ENCODE results near the gene SLC22A12. TPM values are rescaled to one million over a fixed set of nuclear protein-coding genes. Genes with fewer than 3 reads are reported as not detected.
A peak's percentile ranks its signal among the peaks of the same experiment; 100 is the strongest.

Gene SLC22A12
- total and polyA plus RNA-seq, 2 of the 8 experiments (the other 6 are each of a cell fraction or from before 2014, with no cell fraction given), result not detected

DNA sequence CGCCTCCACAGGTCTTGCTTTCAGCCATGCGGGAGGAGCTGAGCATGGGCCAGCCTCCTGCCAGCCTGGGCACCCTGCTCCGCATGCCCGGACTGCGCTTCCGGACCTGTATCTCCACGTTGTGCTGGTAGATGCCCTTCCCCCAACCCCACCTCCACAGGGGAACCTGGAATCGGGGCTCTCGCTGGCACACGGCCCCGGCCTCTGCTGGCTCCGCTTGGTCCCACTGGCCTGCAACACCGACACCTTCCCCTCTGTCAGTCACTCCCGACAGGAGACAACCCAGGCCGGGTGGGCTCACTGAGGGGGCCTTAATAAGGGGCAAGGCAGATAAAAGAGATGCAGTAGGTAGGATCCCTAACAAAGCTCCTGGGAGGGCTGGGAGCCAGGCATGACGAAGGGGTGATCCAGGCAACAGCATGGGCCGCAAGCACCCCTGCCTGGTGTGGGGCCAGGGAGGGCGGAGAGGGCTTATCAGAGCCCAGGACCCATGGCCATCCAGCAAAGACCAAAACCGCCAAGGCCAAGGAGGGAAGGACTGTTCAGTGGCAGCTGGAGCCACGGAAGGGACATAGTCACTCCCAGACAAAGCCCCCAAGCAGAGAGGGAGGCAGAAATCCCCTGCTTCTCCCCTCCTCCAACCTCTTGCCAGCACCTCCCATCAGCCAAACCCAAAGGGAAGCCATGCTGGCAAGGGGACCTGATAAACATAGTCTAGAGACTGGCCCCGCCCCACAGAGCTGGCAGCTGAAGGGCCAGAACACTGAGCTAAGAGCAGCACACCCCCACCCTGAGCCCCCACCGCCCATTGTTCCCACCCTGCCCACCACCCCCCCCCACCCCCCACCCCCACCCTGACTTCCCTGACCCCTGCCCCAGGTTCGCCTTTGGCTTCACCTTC is 8.0 kb downstream of the SLC22A12 start:
- no peak overlapping the region for H4K5ac ChIP-seq (ENCODE audit: insufficient read length, low read depth, low read length)

More for the DNA sequence above, 8.0 kb downstream of the SLC22A12 start:
- H4K91ac ChIP-seq (replicated peaks; ENCODE audit: insufficient read length, low read length), result no peak overlapping the region
- H2BK20ac ChIP-seq (ENCODE audit: low read length), result no peak overlapping the region
- H3K36me3 ChIP-seq (ENCODE audit: control insufficient read depth in 2 of 4, insufficient read depth in 4 of 4, low read length in 3 of 4), result no peaks in the 10 kb centered on the region
- peaks cover 0 to under 1% (median under 1%) of the 10 kb centered on the region in 4 experiments; a peak in 2 of 7 replicates for H3K27me3 ChIP-seq (replicated peaks in 1 of 4; ENCODE audit: control insufficient read depth in 3 of 4, extremely low read depth in 1 of 4, insufficient read depth in 3 of 4, low read length in 3 of 4)
- no peak overlapping the region for H2AFZ ChIP-seq (ENCODE audit: low read length)
- H3K23me2 ChIP-seq (ENCODE audit: low read depth, low read length), result peaks cover 21% of the 10 kb centered on the region; the same call in 1 of the 2 replicates
- no peak overlapping the region for H2BK120ac ChIP-seq (replicated peaks; ENCODE audit: low read depth, low read length)
- no peaks in the 10 kb centered on the region for H3K4me1 ChIP-seq (replicated peaks in 1 of 4; ENCODE audit: control insufficient read depth in 3 of 4, insufficient read depth in 4 of 4, low read length in 3 of 4)
- H2BK5ac ChIP-seq (ENCODE audit: low read depth, low read length), result no peak overlapping the region
- no peak overlapping the region for H3K56ac ChIP-seq (replicated peaks; ENCODE audit: insufficient read length, low read depth, low read length)
- DNase-seq (ENCODE audit: low read depth in 1 of 2, low spot score in 2 of 2) (no peak), FAIRE-seq (no peak)
- H4K20me1 ChIP-seq (replicated peaks in 1 of 2; ENCODE audit: control insufficient read depth in 1 of 2, insufficient read depth in 2 of 2, low read length in 2 of 2), result peaks cover 0 to 11% of the 10 kb centered on the region in 2 experiments
- ChIA-PET POLR2A (ENCODE audit: partially characterized antibody) (no interaction called here), CTCF (ENCODE audit: partially characterized antibody) (no interaction called here)
- H3K9me3 ChIP-seq (ENCODE audit: insufficient read depth in 2 of 2, low read depth in 1 of 2, low read length in 1 of 2), result peaks cover 0 to 4% of the 10 kb centered on the region in 2 experiments; a peak in 1 of 4 replicates
- no peak overlapping the region for H3K4me2 ChIP-seq (ENCODE audit: insufficient read depth in 1 of 2, low read depth in 2 of 2, low read length in 2 of 2)
- H3K14ac ChIP-seq (ENCODE audit: insufficient read length), result no peak overlapping the region
- no peaks in the 10 kb centered on the region for H3K79me1 ChIP-seq (ENCODE audit: low read depth, low read length)
- H3K18ac ChIP-seq (ENCODE audit: extremely low read depth, low read length), result no peak overlapping the region
- H3K4ac ChIP-seq (replicated peaks; ENCODE audit: insufficient read length, low read depth, low read length), result no peak overlapping the region
- H3K9ac ChIP-seq (replicated peaks in 1 of 4; ENCODE audit: extremely low read depth in 1 of 4, low read depth in 3 of 4, low read length in 3 of 4), result no peak overlapping the region
- H3K23ac ChIP-seq (ENCODE audit: insufficient read length), result no peak overlapping the region
- H3K27ac ChIP-seq (ENCODE audit: low read depth, low read length), result no peak overlapping the region
- WGBS, 2 experiments (ENCODE audit: extremely low coverage in 1 of 2, insufficient coverage in 1 of 2, insufficient read length in 1 of 2, insufficient replicate concordance in 2 of 2, low coverage in 1 of 2, low lambda C conversion rate in 2 of 2, missing lambda C conversion rate in 1 of 2), result 91% methylated on average over 18 of the region's 23 CpGs; no CpG with 5 or more reads in 1 of the 2 experiments
- 0 out of 2 replicates have a peak overlapping the region, but pooled peaks have one; percentile 27 for H2BK12ac ChIP-seq (ENCODE audit: low read depth, low read length)
- no peaks in the 10 kb centered on the region for H3K79me2 ChIP-seq (ENCODE audit: control insufficient read depth in 1 of 2, insufficient read depth in 2 of 2, low read length in 2 of 2)
- TF ChIP-seq YY1 (IDR thresholded peaks at IDR 0.05; ENCODE audit: low read depth, low read length) (no peak), SAP30 (IDR thresholded peaks at IDR 0.05; ENCODE audit: insufficient read depth, insufficient replicate concordance, low read length) (no peak), JUND (IDR thresholded peaks at IDR 0.05; ENCODE audit: low read length) (no peak), CREB1 (IDR thresholded peaks at IDR 0.05) (no peak), ATF2 (IDR thresholded peaks at IDR 0.05; ENCODE audit: low read length) (no peak), JUN (IDR thresholded peaks at IDR 0.05; ENCODE audit: low read depth, low read length) (no peak)
- H4K8ac ChIP-seq (ENCODE audit: extremely low read depth, insufficient read depth, low read length), result no peak overlapping the region; the same call in none of the 2 replicates
- no peak overlapping the region for H3K4me3 ChIP-seq (ENCODE audit: extremely low read depth in 1 of 4, insufficient read depth in 2 of 4, low read depth in 3 of 4, low read length in 4 of 4)
- H2AK5ac ChIP-seq (ENCODE audit: low read depth, low read length), result no peak overlapping the region
- H2BK15ac ChIP-seq (ENCODE audit: low read length), result no peak overlapping the region

Measured in H1 (cell line).